Measurements from ENCODE around the gene CNOT6L. TPM values are rescaled to one million over a fixed set of nuclear protein-coding genes. Genes with fewer than 3 reads are reported as not detected.

Gene CNOT6L
- total and polyA plus RNA-seq, 2 of the 4 experiments (the other 2 are of a cell fraction), result 3.5 to 21.1 TPM

DNA sequence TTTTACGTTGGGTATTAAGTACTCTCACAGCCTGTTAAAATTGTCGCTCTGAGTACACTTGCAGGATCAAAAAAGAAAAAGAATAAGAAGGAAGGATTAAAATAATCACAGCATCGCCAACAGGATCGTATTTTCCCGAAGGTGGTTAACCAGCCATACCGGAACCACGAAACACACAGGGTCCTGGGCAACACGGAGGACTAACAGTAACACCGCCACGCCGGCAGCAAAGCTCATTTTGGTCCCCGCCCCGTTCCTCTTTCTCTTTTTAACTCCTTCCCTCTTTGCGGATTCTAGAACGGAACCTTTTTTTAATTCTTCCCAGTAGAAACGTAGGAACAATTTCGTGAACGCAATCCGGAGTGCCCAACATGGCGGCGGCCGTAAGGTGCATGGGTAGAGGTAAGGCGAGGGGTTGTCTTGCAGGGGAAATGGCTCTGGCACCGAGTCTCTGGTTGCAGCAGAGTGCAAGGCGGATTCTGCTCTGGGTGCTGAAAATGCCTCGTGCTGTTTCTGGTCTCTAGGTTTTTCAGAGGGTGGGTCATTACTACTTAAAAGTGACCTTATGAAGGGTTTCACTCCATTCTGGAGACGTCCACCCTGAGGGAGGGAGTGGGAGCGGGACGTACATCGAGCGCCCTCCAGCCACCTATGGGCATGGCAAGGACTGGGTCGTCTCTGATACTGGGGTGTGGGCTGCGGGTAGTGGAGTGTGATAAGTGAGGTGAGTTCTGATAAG is 43.5 kb upstream of the CNOT6L start, which contains the start of gene MRPL1 (continued):
- TF ChIP-seq ELK1 (IDR thresholded peaks at IDR 0.05; ENCODE audit: borderline replicate concordance, low read depth, low read length) (no peak), POLR2A (IDR thresholded peaks at IDR 0.05; ENCODE audit: low read depth, low read length) (peak; percentile 94)

DNA sequence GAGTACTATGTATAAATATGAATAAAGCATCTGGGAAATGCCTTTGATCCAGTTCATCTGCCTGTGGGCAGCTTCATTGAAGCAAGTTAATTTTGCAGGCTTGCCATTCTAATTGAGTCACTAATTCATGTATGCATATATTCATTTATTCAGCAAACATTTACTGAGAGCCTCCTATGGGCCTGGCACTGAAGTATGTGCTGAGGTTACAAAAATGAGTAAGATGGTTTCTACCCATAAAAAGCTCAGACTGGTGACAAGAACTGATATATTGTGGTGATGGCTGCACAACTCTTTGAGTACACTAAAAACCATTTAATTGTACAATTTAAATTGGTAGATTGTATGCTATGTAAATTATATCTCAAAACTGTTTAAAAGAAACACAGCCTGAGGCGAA is 42.3 kb upstream of the CNOT6L start:
- POLR2A ChIA-PET (ENCODE audit: unreplicated experiment), result no interaction called here
- peak overlapping the region; percentile 41; the same call in 2 of the 3 replicates for H2BK15ac ChIP-seq (ENCODE audit: low read depth, low read length)
- in situ Hi-C loops (cut with MboI; ENCODE audit: low sequenced_read_pairs) (loop anchor here (25.0 kb wide), 1 partner anchor 474 kb away; no protein-coding TSS in a partner anchor), intact Hi-C loops (cut with micrococcal nuclease) (loop anchor here (5.0 to 10.0 kb wide), 2 partner anchors 61 to 477 kb away; no protein-coding TSS in a partner anchor), dilution Hi-C loops (cut with HindIII; ENCODE audit: low sequenced_read_pairs, unreplicated experiment) (no loop called here)
- no CpG with 5 or more reads among the region's 1 CpG for WGBS, 2 experiments (ENCODE audit: extremely low coverage in 2 of 2, insufficient read length in 1 of 2)
- H3K4me1 ChIP-seq (ENCODE audit: control insufficient read depth, insufficient read depth, low read length), result peaks cover 1% of the 10 kb centered on the region; the same call in 1 of the 2 replicates
- peak overlapping the region; percentile 94 for H2BK5ac ChIP-seq (ENCODE audit: low read depth, low read length, poor library complexity, severe bottlenecking)
- no peak for ATAC-seq (ENCODE audit: low read depth)
- H4K91ac ChIP-seq (ENCODE audit: insufficient read depth, low read depth, low read length), result peak overlapping the region; percentile 55; the same call in 1 of the 2 replicates
- H3K4me3 ChIP-seq (ENCODE audit: insufficient read depth, low read depth, low read length), result peak overlapping the region; percentile 66; the same call in 1 of the 2 replicates
- peak; percentile 8; the same call in 1 of the 2 replicates for TF ChIP-seq MAFK (IDR thresholded peaks at IDR 0.05; ENCODE audit: low read depth, low read length)
- TF ChIP-seq FOS (IDR thresholded peaks at IDR 0.05; ENCODE audit: low read depth, low read length), result no peak
- CTCF ChIA-PET, result interaction anchor here (1.0 to 1.1 kb wide), 2 partner anchors 12 to 181 kb away, joined by 3 to 6 read pairs; no protein-coding TSS in a partner anchor
- no peaks in the 10 kb centered on the region; the same call in 1 of the 2 replicates for H3K36me3 ChIP-seq (ENCODE audit: control insufficient read depth, insufficient read depth, low read length)
- peak overlapping the region; percentile 83; the same call in 1 of the 2 replicates for H3K4ac ChIP-seq (ENCODE audit: low read depth, low read length)
- H3K14ac ChIP-seq (replicated peaks; ENCODE audit: low read depth, low read length), result peak overlapping the region; percentile 71; the same call in 1 of the 2 replicates
- no peaks in the 10 kb centered on the region for H3K9me3 ChIP-seq (ENCODE audit: control insufficient read depth, insufficient read depth, low read length)
- H2BK20ac ChIP-seq (ENCODE audit: low read depth, low read length), result no peak overlapping the region
- no peak overlapping the region; the same call in 1 of the 2 replicates for H3K18ac ChIP-seq (ENCODE audit: low read depth, low read length)
- H2BK120ac ChIP-seq (ENCODE audit: low read depth, low read length), result 0 out of 2 replicates have a peak overlapping the region, but pooled peaks have one; percentile 35
- H3K23ac ChIP-seq (ENCODE audit: low read depth, low read length), result peak overlapping the region; percentile 75; the same call in 1 of the 2 replicates
- H3K27me3 ChIP-seq (ENCODE audit: control insufficient read depth, insufficient read depth, low read length), result no peaks in the 10 kb centered on the region
- no peaks in the 10 kb centered on the region for H3K9me1 ChIP-seq (ENCODE audit: insufficient read depth, low read length)
- H3K4me2 ChIP-seq (ENCODE audit: low read depth, low read length), result peak overlapping the region; percentile 81; the same call in 1 of the 2 replicates
- H2AFZ ChIP-seq (replicated peaks; ENCODE audit: low read length, poor library complexity), result peak overlapping the region; percentile 91
- no peak overlapping the region for H2AK9ac ChIP-seq (replicated peaks; ENCODE audit: low read depth, low read length, poor library complexity)
- peaks cover 7 to 15% of the 10 kb centered on the region in 2 experiments for H3K79me1 ChIP-seq (ENCODE audit: low read depth in 1 of 2, low read length in 2 of 2)
- H4K20me1 ChIP-seq (ENCODE audit: insufficient read depth, low read length), result no peaks in the 10 kb centered on the region
- peak overlapping the region; percentile 99; the same call in 1 of the 2 replicates for H4K5ac ChIP-seq (ENCODE audit: low read depth, low read length)
- peak overlapping the region; percentile 72; the same call in 1 of the 2 replicates for H3K9ac ChIP-seq (ENCODE audit: low read depth, low read length)
- peak overlapping the region; percentile 56; the same call in 1 of the 2 replicates for H2AK5ac ChIP-seq (ENCODE audit: low read depth, low read length)
- no peak for DNase-seq
- no TSS peak for BruUV-seq (replicated peaks)
- H3K56ac ChIP-seq (ENCODE audit: extremely low read depth, insufficient read depth, low read length), result peak overlapping the region; percentile 69
- peak overlapping the region; percentile 88 to 100 for H4K8ac ChIP-seq (ENCODE audit: low read depth in 2 of 2, low read length in 2 of 2)
- no peak overlapping the region; the same call in 1 of the 2 replicates for H3K27ac ChIP-seq (ENCODE audit: insufficient read depth, low read length)
